Measurements from ENCODE around the gene DOCK10.

DOCK10 gene

GRCh38 chr2:224973112-224974016, 68.9 kb downstream of the DOCK10 start:
- DNase-seq, result no peak

- no peak for DNase-seq
Observed at GRCh38 chr2:224971214-224971613, 71.1 kb downstream of the DOCK10 start.

GRCh38 chr2:224970311-224970710, 72.0 kb downstream of the DOCK10 start:
- no peak for DNase-seq

GRCh38 chr2:224969633-224970260, 72.5 kb downstream of the DOCK10 start:
- DNase-seq, result no peak

- DNase-seq, result no peak
Observed at GRCh38 chr2:224969095-224969494, 73.2 kb downstream of the DOCK10 start.

GRCh38 chr2:224968051-224968450, 74.2 kb downstream of the DOCK10 start:
- no peak for DNase-seq

GRCh38 chr2:224966613-224967012, 75.7 kb downstream of the DOCK10 start:
- DNase-seq, result no peak

GRCh38 chr2:224959556-224959955, 82.7 kb downstream of the DOCK10 start:
- no peak for DNase-seq

GRCh38 chr2:224958873-224959272, 83.4 kb downstream of the DOCK10 start:
- no peak for DNase-seq

GRCh38 chr2:224958462-224958857, 83.8 kb downstream of the DOCK10 start:
- DNase-seq, result no peak

- no peak for DNase-seq
Observed at GRCh38 chr2:224957540-224958461, 84.5 kb downstream of the DOCK10 start.

GRCh38 chr2:224956706-224957105, 85.6 kb downstream of the DOCK10 start:
- no peak for DNase-seq

- DNase-seq, result no peak
Observed at GRCh38 chr2:224954980-224955379, 87.3 kb downstream of the DOCK10 start.

- DNase-seq, result no peak
Observed at GRCh38 chr2:224952936-224953657, 89.2 kb downstream of the DOCK10 start.

GRCh38 chr2:224951723-224952481, 90.4 kb downstream of the DOCK10 start:
- DNase-seq, result no peak

GRCh38 chr2:224948859-224949258, 93.4 kb downstream of the DOCK10 start:
- DNase-seq, result no peak

GRCh38 chr2:224948005-224948404, 94.3 kb downstream of the DOCK10 start:
- no peak for DNase-seq

- no peak for DNase-seq
Observed at GRCh38 chr2:224947566-224947965, 94.7 kb downstream of the DOCK10 start.

- DNase-seq, result no peak
Observed at GRCh38 chr2:224946895-224947294, 95.4 kb downstream of the DOCK10 start.

GRCh38 chr2:224944707-224945547, 97.3 kb downstream of the DOCK10 start:
- no peak for DNase-seq

GRCh38 chr2:224943601-224944041, 98.6 kb downstream of the DOCK10 start:
- peak; percentile 36 for DNase-seq
